ENCODE measurements around the gene LIPC.
A peak's percentile ranks its signal among the peaks of the same experiment; 100 is the strongest.

The LIPC gene

DNA sequence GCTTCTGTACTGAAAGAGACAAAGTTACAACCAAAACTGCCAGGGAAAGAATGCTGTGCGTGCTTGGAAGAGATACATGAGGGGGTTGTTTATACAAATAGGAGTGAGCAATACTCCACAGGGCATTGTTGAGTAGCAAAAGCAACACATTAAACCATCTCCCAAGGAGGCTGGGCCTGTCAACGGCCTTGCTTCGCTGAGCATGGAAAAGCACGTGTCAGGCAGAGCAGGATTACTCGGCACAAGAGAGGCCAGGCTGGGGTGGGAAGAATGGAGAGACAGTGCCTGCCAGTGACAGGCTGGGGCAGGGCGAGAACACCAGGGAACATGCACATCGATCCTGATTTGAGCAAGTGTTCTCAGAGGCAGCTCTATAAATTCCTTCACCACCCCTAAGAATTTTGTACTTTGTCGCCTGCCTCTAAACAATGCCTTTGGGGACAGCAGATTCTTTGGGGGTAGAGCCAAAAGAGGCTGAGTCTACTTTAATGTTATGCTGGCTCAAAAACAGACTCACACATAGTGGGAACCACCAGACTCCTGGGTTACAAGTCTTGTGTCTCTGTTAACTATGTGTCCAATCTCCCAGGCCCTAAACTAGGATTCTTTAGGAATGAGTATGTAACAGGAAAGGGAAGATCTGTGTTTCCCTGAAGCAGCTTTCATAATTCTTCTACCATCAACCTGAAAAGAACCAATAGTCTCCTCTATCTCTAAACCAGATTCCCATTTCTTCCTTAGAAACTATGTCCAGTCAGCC, 67.2 kb downstream of the LIPC start:
- DNase-seq, result no peak

DNA sequence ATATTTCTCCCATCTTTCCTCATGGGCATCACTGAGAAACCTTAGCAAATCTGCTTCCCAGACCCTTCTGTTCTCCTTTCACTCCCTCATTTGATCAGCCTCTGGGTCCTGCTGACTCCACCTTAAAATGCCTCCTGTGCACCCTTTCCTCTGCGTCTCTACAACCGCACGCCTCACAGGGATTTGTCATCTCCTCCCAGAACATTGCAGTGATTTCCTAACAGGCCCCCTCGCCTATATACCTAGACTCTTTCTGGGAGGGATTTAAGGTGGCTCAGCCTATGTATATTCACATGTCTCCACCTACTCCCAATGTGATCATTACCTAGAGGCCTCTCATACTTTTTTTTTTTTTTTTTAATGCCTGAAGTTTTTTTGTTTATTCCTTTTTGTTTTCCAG, 69.2 kb downstream of the LIPC start:
- no peak for DNase-seq

DNA sequence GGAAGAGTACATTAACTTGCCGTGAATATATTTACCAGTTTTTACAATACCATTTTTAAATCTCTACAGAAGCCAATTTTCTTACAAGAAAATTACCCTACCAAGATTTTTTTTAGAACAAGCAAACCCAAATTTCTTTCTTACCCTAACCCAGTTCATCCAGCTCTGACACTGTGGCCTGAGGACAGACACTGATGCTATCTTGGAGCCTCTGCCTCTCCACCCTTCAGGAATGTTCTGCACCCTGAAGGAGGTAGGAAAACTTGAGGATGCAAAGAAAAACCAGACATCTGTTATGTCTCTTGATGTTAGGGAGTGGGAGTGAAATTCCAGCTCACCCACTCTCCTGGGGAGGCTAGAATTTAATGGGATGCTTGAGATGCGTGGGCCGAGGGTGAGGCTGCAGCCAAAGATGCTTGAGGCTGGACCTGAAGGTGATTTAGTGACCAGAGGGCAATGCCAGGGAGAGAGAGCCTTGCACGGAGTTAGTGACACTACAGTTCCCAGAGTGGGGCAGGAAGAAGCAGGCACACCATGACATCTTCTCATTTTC, 69.9 kb downstream of the LIPC start:
- no peak for DNase-seq

DNA sequence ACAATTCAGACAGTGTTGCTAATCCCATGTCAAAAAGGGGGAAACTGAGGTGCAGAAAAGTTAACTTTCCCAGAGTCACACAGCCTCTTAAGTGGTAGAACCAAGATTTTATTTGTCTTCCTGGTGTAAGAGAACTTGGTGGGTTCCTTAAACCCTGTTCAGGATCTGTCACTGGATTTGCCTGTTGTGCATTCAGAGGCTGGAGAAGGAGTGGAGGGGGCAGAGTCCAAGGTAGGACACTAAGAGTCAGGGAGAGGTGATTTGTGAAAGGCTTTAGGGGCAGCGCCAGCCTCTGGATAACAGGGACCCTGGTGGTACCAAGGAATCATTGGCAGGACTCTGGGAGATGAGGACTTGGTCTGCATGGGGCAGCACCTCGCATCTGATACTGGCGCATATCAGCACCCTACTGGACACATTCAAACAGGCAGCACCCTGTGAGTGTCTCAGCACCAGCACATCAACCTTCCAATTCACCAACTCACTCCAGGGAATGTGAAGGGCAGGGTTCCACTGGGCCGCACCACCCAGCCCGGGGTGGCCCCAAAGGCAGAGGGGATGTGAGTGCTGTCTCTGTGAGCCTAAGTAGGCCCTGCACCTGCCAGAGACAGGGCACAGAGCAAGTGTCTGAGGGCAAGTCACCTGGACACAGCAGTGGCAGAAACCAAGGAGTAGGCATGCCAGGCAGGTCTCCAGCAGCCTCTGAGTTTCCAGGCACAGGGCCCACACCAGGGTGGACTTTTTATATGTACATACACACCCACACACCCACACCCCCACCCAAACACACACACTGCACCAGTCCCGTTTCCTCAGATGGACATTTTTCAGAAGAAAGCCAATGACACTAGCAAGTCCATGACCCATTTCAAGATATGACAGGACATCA, 71.6 kb downstream of the LIPC start:
- DNase-seq, result no peak

DNA sequence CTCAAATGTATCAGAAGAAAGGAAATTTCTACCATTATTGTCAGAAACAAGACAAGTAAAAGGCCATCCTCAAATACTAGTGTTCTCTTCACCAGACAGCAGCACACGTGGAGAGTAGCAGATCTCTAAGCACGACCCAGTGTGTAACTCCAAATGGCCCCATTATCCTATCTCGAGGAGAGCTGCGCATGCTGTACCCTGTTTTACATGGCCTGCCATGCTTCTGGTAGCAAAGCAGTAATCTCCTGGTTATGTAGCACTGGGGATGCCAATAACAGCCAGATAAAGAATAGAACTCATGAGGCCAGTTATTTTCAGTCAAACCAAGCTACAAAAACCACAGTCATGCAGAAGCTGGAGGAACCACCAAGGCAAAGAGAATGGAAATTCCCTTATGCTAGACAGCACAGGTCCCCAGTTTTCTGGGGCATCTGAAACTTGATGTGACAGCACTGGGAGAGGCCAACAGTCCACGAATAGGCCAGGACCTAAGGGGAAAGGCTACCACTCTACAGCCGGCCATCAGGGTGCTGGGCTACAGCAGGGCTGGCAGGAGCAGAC, 73.0 kb downstream of the LIPC start:
- DNase-seq, result no peak

DNA sequence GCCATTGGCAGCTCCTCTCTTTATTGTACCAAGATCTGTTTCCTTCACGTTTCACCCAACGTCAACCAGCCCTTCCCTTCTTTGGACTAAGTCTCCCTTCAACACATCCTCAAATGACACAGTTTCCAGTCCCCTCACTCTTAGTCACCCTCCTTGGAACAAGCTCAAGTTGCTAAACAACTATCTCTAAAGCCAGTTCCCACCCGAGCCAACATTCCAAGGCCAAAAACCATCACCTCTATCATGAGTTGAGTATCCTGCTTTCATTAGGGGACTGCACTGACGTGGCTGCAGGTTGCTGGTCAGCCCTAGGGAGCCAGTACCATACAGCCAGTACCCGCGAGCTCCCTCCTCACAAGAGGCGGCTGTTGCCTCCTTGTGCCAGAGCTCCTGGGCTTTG, 73.8 kb downstream of the LIPC start:
- no peak for DNase-seq

DNA sequence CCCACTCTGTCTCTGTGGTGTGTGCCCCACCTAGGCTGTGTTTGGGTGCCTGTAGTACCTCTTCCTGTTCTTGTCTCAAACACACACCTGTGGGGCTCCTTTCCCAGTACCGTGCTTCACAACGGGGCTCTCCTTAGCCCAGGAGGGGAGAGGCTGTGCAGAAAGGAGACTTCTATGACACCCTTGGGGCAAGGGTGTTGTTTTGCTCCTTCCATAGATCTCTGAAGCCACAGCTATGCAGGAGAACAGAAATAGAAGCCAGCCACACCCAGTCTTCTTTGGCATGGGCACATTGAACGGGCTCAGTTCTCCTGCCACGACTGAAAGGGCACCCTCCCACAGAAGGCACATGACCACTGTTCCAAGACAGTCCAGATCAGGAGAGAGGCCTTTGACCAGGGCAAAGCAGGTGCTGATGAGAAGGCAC, 74.3 kb downstream of the LIPC start:
- no peak for DNase-seq

DNA sequence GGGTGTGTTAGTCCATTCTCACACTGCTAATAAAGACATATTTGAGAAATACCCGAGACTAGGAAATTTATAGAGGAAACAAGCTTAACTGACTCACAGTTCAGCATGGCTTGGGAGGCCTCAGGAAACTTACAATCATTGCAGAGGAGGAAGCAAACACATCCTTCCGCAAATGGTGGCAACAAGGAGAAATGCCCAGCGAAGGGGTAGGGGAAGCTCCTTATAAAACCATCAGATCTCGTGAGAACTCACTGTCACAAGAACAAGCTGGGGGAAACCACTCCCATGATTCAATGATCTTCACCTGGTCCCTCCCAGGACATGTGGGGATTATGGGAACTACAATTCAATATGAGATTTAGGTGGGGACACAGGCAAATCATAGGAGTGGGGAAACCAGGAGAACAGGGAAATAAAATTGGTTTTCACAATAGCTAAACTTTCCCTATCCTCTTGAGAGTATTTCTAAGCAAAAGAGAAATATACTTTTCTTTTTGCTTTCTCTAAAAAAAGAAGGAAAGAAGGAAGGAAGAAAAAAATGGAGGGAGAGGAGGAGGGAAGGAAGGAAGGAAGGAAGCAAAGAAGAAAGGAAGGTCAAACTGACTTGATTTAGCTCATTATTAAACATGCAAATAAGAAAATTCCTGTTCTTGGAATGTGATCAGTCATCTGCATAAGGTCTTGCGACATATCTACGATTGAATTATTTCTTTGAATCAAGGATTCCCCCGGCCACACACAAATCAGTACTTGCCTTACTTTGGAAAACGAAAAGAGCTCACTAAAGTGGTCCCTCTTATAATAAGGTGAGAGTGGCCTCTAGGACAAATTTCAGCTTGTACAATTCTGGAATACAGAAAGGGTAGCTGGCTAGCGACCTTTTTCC, 75.2 kb downstream of the LIPC start:
- DNase-seq, result no peak

DNA sequence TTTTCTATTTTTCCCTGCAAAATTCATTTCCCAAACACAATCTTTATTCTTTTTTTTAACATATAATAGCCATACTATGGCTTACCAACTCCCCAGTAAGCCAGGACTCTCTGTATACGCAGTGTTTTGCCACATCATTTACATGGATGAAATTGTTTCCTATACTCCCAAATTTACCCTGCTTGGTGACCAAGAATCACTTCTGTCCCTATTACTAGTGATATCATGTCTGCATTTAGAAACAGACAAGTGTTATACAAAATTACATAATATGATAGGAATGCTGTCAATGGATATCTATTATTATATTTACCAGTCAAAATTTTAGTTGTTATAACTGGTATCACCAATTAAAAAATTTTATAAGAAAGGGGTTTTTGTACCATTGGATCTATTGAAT, 77.8 kb downstream of the LIPC start:
- DNase-seq, result no peak

DNA sequence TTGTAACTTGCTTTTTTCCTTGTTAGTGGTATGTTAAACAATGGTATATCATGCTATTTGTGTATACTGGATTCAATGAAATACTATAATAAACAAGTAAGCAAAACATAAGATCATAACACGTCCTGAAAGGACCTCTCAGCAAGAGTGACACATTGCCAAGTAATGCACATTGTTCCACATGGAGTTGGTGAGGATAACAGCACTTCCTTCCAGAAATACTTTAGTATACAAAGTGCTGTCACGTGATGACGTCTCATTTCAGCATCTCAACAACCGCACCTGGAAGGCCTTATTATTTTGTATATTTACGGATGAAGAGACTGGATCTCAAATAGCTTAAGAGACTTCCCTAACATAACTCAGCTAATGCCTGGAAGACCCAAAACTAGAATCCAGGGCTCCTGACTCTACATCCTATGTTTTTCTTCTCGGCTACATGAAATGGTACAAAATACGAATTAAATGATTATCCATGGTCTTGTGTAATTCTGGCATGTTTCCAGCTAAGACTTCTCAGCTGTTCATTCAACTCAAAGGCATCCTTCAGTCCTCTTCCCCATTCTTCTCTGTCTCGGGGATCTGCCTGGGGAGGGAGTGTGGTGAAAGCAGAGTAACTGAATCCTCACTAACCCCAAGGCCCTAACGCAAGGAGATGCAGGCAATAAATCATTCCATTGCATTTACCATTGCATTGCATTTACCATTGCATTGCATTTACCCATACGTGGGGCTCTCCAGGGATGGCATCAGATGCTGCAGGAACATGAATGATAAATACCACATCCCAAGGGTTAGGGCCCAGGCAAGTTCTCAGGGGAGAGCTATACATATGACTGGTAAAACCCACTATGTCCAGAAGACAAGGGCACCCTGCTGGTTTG, 79.2 kb downstream of the LIPC start:
- no peak for DNase-seq

DNA sequence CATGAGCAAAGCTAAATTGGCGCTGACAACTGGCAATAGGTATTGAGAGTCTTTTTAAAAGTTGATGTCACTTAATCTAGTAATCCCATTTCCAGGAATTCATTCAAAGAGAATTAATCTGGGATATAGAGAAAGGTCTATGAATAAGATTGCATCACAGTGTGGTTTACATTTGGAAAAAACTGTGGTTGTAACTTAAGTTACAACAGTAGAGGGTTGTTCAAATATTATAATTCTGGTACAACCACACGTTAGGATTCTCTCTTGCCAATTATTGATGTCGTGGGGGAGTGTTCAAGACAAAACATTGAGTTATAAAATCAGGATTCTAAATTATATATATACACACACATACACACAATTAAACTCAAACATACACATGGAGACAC, 79.8 kb downstream of the LIPC start:
- DNase-seq, result no peak

DNA sequence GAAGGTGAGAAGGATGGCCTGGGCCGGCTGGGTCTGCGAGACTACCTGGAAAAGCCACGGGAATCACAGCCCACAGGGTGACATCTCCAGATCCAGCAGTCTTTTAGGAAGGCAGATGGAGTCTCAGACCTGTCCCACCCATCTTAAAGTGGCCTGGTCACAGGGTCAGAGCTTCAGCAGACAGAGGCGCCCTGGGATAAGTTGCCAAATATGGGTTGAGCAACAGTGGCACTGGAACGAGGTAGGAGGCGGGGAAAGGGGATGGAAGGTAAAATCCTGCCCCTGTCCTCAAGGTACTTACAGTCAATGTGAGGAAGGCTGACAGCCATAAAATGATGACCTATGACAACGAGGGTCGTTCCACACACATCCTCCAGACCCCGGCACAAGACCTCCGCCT, 80.7 kb downstream of the LIPC start:
- DNase-seq, result no peak

DNA sequence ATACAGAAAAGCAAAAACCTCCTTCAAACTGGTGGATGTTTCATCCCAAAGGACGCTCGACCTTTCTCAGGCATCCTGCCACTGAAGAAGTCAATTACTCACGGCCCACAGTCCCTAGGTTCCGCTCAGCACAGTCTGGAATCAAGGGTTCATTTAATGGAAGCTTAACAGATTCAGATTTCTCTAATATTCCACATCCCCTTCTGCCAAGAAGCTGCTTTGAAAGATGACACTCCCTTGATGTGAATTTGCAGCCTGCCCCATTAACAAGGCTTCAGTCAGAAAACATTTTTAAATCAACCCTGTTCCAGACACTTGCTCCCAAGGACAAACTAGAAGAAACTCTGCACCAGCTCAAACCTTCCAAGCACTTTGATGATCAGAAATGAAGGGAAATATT, 81.2 kb downstream of the LIPC start:
- no peak for DNase-seq

DNA sequence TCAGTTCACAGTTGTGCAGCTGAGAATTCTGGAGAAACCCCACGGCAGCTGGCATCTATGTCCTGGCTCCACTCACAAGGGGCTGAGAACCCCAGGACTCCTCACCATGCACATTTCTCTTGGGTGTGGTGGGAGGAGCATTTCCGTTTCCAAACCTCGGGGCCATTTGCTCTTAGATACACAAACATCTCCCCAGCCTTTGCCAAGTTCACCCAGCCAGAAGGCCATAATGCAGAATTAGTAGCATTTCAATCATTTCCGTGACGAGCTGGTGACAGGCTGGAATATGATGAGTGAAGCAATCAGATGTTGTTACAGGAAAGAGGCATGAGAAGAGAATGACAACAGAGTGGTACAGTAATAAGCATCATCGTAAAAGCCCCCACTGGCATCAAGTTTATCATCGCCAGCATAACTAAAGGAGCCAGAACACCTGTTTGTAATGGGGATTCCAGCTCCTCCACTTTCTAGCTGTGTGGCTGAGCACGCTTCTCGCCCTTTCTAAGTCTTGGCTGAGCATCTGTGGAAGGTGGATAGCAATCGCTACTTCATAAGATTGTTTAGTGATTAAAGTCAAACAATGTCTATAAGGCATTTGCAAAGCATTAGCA, 82.0 kb downstream of the LIPC start:
- DNase-seq, result no peak

DNA sequence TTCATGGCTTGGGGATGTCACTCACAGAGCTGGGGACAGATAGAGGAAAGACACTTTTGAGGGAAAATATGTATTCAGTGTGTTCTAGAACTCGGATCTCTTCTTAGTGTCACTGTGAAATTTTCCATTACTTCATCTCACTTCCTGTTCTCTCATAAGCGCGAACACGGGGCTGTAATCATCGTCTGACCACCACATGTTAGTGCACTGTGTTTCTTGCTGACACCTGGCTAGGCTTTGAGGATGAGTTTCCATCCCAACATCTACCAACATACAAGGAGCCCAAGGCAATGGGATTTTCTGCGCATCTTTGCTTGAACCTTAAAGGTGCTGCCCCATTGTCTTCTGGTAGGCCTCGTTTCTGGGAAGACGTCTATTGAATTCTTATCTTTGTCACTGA, 84.0 kb downstream of the LIPC start:
- DNase-seq, result no peak

DNA sequence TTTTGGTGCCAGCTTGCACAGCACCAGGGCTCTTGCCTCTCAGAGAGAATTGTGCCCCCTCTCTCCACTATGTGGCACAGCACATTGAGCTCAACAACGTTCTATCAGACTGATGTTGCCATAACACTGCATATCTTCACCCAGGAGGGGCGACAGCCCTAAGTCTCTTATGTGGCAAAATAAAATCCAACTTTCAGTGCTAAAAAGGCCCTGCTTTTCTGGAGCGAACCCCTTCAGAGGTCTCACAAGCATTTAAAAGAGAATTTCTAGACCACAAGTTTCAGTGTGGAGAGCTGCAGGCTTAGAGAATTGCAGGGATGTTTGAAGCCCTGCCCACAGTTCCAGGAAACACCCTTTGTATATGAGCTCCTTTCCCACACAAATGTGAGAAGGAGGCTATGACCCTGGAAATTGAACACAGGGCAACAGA, 85.5 kb downstream of the LIPC start:
- DNase-seq, result no peak

DNA sequence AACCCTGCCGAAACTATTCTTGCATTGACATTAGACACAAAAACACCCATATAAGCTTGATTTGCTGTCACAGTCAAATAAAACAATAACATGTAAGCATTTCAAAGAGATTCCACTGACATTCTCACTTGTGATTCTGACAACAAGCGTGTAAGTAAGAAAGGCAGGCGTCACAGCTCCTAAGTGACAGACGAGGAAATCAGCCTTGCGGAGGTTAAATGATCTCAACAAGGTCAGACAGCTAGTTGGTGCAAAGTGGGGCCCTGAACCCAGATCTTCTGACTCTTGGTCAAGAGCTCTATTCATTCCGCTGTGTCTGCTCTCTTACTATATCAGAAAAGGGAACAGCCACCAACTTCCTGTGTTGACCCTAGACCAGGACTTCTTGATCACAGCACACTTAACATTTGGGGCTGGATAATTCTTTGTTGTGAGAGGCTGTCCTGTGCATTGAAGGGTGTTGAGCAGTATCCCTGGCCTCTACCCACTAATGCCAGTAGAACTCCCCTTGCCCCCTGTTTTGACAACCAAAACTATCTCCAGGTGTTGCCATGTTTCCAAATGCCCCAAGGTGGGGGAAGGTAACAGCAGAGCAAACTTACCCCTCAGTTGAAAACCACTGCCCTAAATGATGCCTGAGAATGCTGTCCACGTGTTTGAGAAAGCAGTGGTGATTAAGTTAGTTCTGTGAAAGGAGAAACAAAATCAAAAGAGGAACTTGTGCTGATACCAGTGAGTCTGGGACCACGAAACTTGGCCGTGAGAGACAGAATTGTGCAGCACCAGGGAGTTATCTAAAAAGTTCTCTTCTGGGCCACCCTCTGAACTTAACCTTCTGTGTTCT, 86.1 kb downstream of the LIPC start:
- DNase-seq, result peak; percentile 27

DNA sequence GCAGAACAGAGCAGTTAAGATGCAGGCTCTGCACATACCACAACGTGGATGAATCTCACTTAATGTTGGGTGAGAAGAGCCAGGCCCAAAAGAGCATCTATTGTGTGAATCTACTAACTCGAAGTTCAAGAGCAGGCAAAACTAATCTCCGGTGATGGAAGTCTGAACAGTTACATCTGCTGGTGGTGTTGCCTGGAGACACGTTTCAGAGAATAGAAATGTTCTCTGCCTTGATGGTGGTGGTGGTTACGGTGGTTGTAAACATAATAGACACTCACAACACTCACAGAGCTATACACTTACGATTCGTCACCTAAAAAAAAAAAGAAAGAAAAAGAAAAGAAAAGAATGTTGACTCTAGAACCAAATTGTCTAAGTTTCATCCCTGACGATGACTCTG, 86.8 kb downstream of the LIPC start:
- DNase-seq, result no peak

DNA sequence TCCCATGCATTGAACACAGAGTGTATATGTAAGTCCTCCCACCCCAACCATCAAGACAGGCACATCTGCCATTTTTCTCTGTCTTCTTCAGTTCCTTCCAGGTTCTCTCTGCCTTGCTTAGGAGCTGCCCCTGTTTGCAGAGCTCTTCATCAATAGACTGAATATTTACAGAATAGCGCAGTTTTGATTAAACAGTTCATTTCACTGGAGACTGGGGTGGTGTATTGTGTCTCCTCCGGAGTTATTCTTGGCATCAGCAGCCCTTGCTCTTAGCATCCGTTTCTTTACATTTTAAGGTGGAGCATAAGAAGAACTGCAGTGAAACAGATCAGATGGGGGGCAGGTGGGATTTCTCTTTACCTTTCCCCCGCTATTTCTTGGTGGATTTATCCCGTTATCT, 87.7 kb downstream of the LIPC start:
- DNase-seq, result no peak

DNA sequence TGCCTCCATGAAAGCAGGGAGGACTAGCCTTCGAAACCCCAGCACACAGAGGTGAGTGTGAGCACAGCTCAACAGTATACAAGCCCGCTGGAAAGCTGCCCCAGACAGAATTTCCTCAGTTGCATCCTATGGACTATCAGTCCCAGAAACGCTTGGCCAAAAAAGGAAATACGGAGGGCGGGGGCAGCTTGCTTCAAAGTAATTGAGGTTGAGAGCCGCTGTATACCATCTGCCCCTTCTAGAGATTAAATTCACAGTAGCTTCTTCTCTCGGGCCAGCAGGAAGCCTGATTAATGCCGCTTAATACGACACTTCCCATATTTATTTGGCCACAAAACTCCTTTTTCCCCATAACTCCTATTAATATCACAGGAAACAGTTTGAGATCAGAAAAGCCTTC, 88.7 kb downstream of the LIPC start:
- no peak for DNase-seq

All from midbrain (tissue), 1 donor.